ENCODE data around the gene DAPK1. TPM values are rescaled to one million over a fixed set of nuclear protein-coding genes. Genes with fewer than 3 reads are reported as not detected.

DAPK1 gene
- total RNA-seq, 1 donor from 2014 or later = 35.1 TPM

DNA sequence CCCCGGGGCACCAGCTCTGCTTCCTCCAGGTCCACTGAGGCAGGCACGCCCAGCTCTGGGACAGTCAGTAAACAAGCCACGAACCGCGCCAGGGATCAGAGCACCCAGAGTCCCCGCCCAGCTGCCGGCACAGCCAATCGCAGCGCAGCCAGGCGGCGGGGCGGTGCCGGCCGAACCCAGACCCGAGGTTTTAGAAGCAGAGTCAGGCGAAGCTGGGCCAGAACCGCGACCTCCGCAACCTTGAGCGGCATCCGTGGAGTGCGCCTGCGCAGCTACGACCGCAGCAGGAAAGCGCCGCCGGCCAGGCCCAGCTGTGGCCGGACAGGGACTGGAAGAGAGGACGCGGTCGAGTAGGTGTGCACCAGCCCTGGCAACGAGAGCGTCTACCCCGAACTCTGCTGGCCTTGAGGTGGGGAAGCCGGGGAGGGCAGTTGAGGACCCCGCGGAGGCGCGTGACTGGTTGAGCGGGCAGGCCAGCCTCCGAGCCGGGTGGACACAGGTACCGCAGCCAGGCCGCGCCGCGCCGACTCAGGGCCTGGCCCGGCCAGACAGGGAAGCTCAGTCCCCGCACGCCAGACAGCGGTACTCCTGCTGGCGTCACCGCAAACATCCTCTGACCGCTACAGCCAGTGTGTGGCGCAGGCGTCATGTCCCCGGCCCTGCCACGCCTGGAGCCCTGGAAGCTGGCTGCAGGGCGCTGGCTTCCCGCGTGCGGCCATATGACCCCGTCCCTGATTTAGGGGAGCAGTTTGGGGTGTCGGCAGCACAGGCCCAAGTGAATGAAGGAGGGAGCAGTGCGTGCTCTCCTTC lies 228.4 kb downstream of the DAPK1 start, which contains the start of gene CTSL:
CTSL (plus strand) TSS at position 220 of the 810 bp plus-strand sequence. CDS start 1,485 bp downstream, outside the sequence.
- Mint-ChIP-seq H3K36me3 (ENCODE audit: low read depth, unreplicated experiment) (peaks cover 9% of the 10 kb centered on the region), H3K9me3 (ENCODE audit: unreplicated experiment) (peaks cover 2% of the 10 kb centered on the region), H3K4me1 (ENCODE audit: low read depth, unreplicated experiment) (no peaks in the 10 kb centered on the region), H3K4me3 (ENCODE audit: unreplicated experiment) (peak within 1 kb of the TSS; percentile 91), H3K27me3 (ENCODE audit: low read depth, unreplicated experiment) (peaks cover 10% of the 10 kb centered on the region), H3K27ac (ENCODE audit: unreplicated experiment) (peak within 1 kb of the TSS; percentile 90)
- FAIRE-seq (no peak), DNase-seq (ENCODE audit: low read depth) (peak; percentile 79)
- peak within 1 kb of the TSS; percentile 92 for H3K9ac ChIP-seq (ENCODE audit: low read length)
- H3K4me3 ChIP-seq (ENCODE audit: insufficient read depth, low read depth, low read length) = peak within 1 kb of the TSS; percentile 77
- peaks cover 10% of the 10 kb centered on the region for H3K4me1 ChIP-seq (ENCODE audit: insufficient read depth, low read length)
- H3K27ac ChIP-seq (ENCODE audit: low read depth, low read length) = peak within 1 kb of the TSS; percentile 83
- no peaks in the 10 kb centered on the region for H3K9me3 ChIP-seq (ENCODE audit: insufficient read depth, low read depth, low read length)
- no peaks in the 10 kb centered on the region for H4K20me1 ChIP-seq (ENCODE audit: insufficient read depth, low read length)
- H3K36me3 ChIP-seq (ENCODE audit: insufficient read depth, low read length) = peaks cover 17% of the 10 kb centered on the region
- no peaks in the 10 kb centered on the region for H3K27me3 ChIP-seq (ENCODE audit: insufficient read depth, low read length)
- H3K79me2 ChIP-seq (ENCODE audit: insufficient read depth, low read length) = peaks cover 3% of the 10 kb centered on the region
- peak within 1 kb of the TSS; percentile 97 for H2AFZ ChIP-seq (ENCODE audit: low read depth, low read length)
- H3K4me2 ChIP-seq (ENCODE audit: low read length) = peak within 1 kb of the TSS; percentile 95
- no peak for TF ChIP-seq EZH2 (IDR thresholded peaks at IDR 0.05; ENCODE audit: insufficient read depth, low read length)
- TF ChIP-seq, protein P1, sequence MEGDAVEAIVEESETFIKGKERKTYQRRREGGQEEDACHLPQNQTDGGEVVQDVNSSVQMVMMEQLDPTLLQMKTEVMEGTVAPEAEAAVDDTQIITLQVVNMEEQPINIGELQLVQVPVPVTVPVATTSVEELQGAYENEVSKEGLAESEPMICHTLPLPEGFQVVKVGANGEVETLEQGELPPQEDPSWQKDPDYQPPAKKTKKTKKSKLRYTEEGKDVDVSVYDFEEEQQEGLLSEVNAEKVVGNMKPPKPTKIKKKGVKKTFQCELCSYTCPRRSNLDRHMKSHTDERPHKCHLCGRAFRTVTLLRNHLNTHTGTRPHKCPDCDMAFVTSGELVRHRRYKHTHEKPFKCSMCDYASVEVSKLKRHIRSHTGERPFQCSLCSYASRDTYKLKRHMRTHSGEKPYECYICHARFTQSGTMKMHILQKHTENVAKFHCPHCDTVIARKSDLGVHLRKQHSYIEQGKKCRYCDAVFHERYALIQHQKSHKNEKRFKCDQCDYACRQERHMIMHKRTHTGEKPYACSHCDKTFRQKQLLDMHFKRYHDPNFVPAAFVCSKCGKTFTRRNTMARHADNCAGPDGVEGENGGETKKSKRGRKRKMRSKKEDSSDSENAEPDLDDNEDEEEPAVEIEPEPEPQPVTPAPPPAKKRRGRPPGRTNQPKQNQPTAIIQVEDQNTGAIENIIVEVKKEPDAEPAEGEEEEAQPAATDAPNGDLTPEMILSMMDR (IDR thresholded peaks at IDR 0.05; ENCODE audit: insufficient read depth, low read depth, low read length) = no peak

DNA sequence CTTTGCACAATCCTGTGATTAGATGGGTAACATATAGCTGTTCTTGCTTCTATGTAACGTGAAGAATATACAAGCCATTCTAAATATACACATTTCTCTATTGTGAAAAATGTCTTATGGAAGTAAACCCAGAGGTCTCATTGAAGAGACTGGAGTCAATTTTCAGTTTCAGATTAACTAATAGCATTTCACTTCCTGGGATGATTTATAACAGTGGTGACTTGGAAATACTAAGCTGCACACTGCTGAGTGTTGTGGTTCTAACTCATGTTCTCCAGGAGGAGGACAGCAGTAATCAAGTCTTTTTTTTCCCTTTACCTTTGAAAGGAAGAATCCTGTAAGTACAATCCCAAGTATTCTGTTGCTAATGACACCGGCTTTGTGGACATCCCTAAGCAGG lies 231.6 kb downstream of the DAPK1 start:
- peaks cover 6% of the 10 kb centered on the region for H3K9me3 Mint-ChIP-seq (ENCODE audit: unreplicated experiment)
- FAIRE-seq = no peak
- DNase-seq (ENCODE audit: low read depth) = no peak
- Histone ChIP-seq H4K20me1 (ENCODE audit: insufficient read depth, low read length) (no peaks in the 10 kb centered on the region), H3K36me3 (ENCODE audit: insufficient read depth, low read length) (peaks cover 19% of the 10 kb centered on the region), H3K4me1 (ENCODE audit: insufficient read depth, low read length) (peaks cover 10% of the 10 kb centered on the region), H3K9ac (ENCODE audit: low read length) (no peak overlapping the region), H2AFZ (ENCODE audit: low read depth, low read length) (no peak overlapping the region), H3K27me3 (ENCODE audit: insufficient read depth, low read length) (no peaks in the 10 kb centered on the region), H3K4me2 (ENCODE audit: low read length) (no peak overlapping the region), H3K9me3 (ENCODE audit: insufficient read depth, low read depth, low read length) (no peaks in the 10 kb centered on the region), H3K79me2 (ENCODE audit: insufficient read depth, low read length) (peaks cover 3% of the 10 kb centered on the region), H3K4me3 (ENCODE audit: insufficient read depth, low read depth, low read length) (no peak overlapping the region), H3K27ac (ENCODE audit: low read depth, low read length) (no peak overlapping the region)
- peaks cover 12% of the 10 kb centered on the region for H3K27me3 Mint-ChIP-seq (ENCODE audit: low read depth, unreplicated experiment)
- TF ChIP-seq, protein P1 (IDR thresholded peaks at IDR 0.05; ENCODE audit: insufficient read depth, low read depth, low read length) = no peak
- TF ChIP-seq EZH2 (IDR thresholded peaks at IDR 0.05; ENCODE audit: insufficient read depth, low read length) = no peak
- H3K36me3 Mint-ChIP-seq (ENCODE audit: low read depth, unreplicated experiment) = peaks cover 11% of the 10 kb centered on the region
- no peak overlapping the region for H3K27ac Mint-ChIP-seq (ENCODE audit: unreplicated experiment)
- H3K4me1 Mint-ChIP-seq (ENCODE audit: low read depth, unreplicated experiment) = no peaks in the 10 kb centered on the region
- no peak overlapping the region for H3K4me3 Mint-ChIP-seq (ENCODE audit: unreplicated experiment)

DNA sequence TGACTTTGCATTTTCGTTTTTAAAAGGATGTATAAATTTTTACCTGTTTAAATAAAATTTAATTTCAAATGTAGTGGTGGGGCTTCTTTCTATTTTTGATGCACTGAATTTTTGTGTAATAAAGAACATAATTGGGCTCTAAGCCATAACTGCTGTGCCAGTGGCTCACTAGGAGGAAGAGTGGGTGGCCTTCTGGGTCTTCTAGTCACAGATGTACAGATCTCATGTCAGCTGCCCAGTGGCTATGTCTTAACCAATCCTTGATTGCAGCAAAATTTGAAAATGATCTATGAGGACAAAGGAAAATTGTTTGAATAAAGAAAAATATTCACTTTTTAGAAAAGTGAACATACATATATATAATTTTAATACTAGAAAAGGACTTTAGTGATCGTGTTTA lies 233.7 kb downstream of the DAPK1 start:
- Mint-ChIP-seq H3K27ac (ENCODE audit: unreplicated experiment) (no peak overlapping the region), H3K4me1 (ENCODE audit: low read depth, unreplicated experiment) (no peaks in the 10 kb centered on the region), H3K36me3 (ENCODE audit: low read depth, unreplicated experiment) (peaks cover 11% of the 10 kb centered on the region), H3K4me3 (ENCODE audit: unreplicated experiment) (no peak overlapping the region), H3K9me3 (ENCODE audit: unreplicated experiment) (peaks cover 7% of the 10 kb centered on the region), H3K27me3 (ENCODE audit: low read depth, unreplicated experiment) (peaks cover 12% of the 10 kb centered on the region)
- Histone ChIP-seq H3K36me3 (ENCODE audit: insufficient read depth, low read length) (peaks cover 19% of the 10 kb centered on the region), H3K27ac (ENCODE audit: low read depth, low read length) (no peak overlapping the region), H4K20me1 (ENCODE audit: insufficient read depth, low read length) (no peaks in the 10 kb centered on the region), H3K9ac (ENCODE audit: low read length) (no peak overlapping the region), H3K27me3 (ENCODE audit: insufficient read depth, low read length) (no peaks in the 10 kb centered on the region), H3K9me3 (ENCODE audit: insufficient read depth, low read depth, low read length) (no peaks in the 10 kb centered on the region), H3K4me1 (ENCODE audit: insufficient read depth, low read length) (peaks cover 4% of the 10 kb centered on the region), H2AFZ (ENCODE audit: low read depth, low read length) (no peak overlapping the region), H3K4me2 (ENCODE audit: low read length) (no peak overlapping the region), H3K4me3 (ENCODE audit: insufficient read depth, low read depth, low read length) (no peak overlapping the region), H3K79me2 (ENCODE audit: insufficient read depth, low read length) (peaks cover 3% of the 10 kb centered on the region)
- no peak for TF ChIP-seq EZH2 (IDR thresholded peaks at IDR 0.05; ENCODE audit: insufficient read depth, low read length)
- TF ChIP-seq, protein P1 (IDR thresholded peaks at IDR 0.05; ENCODE audit: insufficient read depth, low read depth, low read length) = no peak
- FAIRE-seq = no peak
- no peak for DNase-seq (ENCODE audit: low read depth)
